Fibroblast of villous mesenchyme (primary cell): ENCODE data around the gene FMNL2. TPM values are rescaled to one million over a fixed set of nuclear protein-coding genes. Genes with fewer than 3 reads are reported as not detected.

Experiments
- DNase-seq: peaks from one replicate; pipeline ENCODE4 v3.0.0-alpha.2; 2010; ENCODE audit warnings: low read depth
- H3K4me3 ChIP-seq: 2 replicates; pipeline ENCODE4 v1.5.1; 2011; ENCODE audit warnings: low read depth, mild to moderate bottlenecking, low read length
- CTCF ChIP-seq: IDR thresholded peaks from 2 replicates; pipeline ENCODE4 v1.5.1; 2012; ENCODE audit warnings: low read depth, mild to moderate bottlenecking, low read length; ENCODE audit not compliant: insufficient read depth
- total RNA-seq: library from RNA; depleted of rRNA; stranded (reverse); fragments of >200 nt; gene quantifications from 2 replicates; pipeline ENCODE4 v1.2.3, GENCODE V29; 2012

The FMNL2 gene
- total RNA-seq, 1 donor, result 17.3 TPM

- no peak for DNase-seq
- no peak for TF ChIP-seq CTCF
- no peak overlapping the region for H3K4me3 ChIP-seq
Measured at GRCh38 chr2:152572031-152572430, 237.1 kb downstream of the FMNL2 start.

DNA sequence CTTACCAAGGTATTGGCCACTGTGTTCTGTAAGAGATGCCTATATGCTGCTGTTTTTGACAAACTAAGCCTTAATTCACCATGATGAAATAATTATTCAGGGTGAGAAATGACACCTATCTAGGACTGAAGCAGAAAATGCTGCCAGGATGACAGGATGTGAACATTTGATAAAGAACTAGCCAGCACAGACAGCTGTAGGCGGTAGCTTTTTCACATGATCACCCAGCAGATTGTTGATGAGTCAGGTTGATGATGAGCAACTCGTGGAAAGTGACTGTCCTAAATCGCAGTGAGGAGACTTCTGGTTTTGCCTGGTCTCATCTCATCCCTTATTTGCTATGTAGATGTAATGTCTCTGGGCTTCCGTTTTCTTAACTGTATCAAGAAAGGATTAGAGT, 238.2 kb downstream of the FMNL2 start:
- H3K4me3 ChIP-seq, result no peak overlapping the region

DNA sequence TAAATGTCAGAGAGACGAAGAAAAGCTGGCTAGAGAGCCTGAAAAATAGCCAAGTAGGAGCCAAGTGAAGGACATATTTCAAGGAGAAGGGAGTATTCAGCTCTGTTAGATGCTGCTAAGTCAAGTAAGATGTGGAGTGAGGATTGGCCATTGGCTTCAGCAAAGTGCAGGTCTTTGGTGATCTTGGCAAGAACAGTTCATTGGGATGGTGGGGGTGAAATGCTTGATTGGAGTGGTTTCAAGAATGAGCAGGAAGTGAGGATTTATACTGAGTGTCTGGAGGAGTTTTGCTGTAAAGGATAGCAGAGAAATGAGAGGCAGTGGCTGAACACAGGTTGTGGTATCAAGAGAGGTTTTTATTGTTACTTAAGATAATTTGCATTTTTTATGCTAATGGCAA, 242.6 kb downstream of the FMNL2 start:
- TF ChIP-seq CTCF, result no peak
- no peak overlapping the region for H3K4me3 ChIP-seq
- DNase-seq, result peak; percentile 13

More for the DNA sequence above, 238.2 kb downstream of the FMNL2 start:
- TF ChIP-seq CTCF, result no peak
- DNase-seq, result peak; percentile 93

GRCh38 chr2:152578573-152578972, 243.6 kb downstream of the FMNL2 start:
- no peak for DNase-seq
- H3K4me3 ChIP-seq, result no peak overlapping the region
- TF ChIP-seq CTCF, result no peak

GRCh38 chr2:152580714-152581113, 245.7 kb downstream of the FMNL2 start:
- H3K4me3 ChIP-seq, result no peak overlapping the region
- no peak for DNase-seq
- TF ChIP-seq CTCF, result no peak

GRCh38 chr2:152581360-152581759, 246.4 kb downstream of the FMNL2 start:
- DNase-seq, result peak; percentile 10
- no peak for TF ChIP-seq CTCF
- no peak overlapping the region for H3K4me3 ChIP-seq

GRCh38 chr2:152582081-152582480, 247.1 kb downstream of the FMNL2 start:
- no peak overlapping the region for H3K4me3 ChIP-seq
- no peak for DNase-seq
- no peak for TF ChIP-seq CTCF
